ENCODE measurements around the gene SMCP. TPM values are rescaled to one million over a fixed set of nuclear protein-coding genes. Genes with fewer than 3 reads are reported as not detected.

SMCP gene
- total and polyA plus RNA-seq, 2 donors (not counting 1 experiment from before 2014, with no cell fraction given): 0.12 to 0.17 TPM

DNA sequence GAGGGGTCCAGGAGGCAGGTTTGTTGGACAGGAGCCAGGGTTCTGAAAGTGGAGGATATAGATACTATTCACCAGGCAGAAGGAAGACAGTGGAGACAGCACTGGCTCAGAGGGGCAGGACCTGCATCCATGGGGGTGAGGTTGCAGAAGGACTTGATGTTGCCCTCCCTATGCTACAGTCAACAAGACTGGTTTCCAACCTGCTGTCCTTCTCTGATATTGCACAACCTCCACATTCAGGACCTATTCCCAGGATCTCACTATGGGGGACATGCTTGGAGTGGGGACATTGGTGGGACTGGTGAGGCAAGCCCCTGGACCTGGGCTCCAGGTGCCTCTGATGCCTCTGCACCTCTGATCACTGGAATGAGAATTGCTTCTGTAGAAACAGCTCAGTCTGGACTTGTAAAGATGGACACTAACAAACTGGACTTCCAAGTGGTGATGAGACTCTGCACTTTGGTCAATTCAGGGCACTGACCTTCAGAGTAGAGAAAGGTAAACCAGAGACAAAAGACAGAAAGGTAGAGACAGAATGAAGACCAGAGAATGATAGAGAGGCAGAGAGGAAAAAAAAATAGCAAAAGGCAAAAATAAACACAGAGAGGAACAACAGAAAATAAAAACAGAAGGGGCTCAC, 1.6 kb downstream of the SMCP start:
- Histone ChIP-seq H3K36me3 (ENCODE audit: control insufficient read depth, insufficient read depth, low read length) (no peaks in the 10 kb centered on the region), H3K27me3 (ENCODE audit: control insufficient read depth, insufficient read depth, low read length) (no peaks in the 10 kb centered on the region), H3K9me3 (ENCODE audit: control insufficient read depth, insufficient read depth, low read depth, low read length) (no peaks in the 10 kb centered on the region), H2AFZ (ENCODE audit: low read length) (no peak overlapping the region), H4K20me1 (ENCODE audit: control insufficient read depth, extremely low read depth, insufficient read depth, low read length) (no peaks in the 10 kb centered on the region), H3K4me2 (ENCODE audit: extremely low read depth, insufficient read depth, low read length) (no peak overlapping the region), H3K27ac (ENCODE audit: insufficient read depth, low read length) (no peak overlapping the region), H3K4me3 (replicated peaks in 1 of 4; ENCODE audit: control extremely low read depth in 1 of 4, insufficient read depth in 1 of 4, low read depth in 3 of 4, low read length in 4 of 4) (no peak overlapping the region), H3K9ac (ENCODE audit: insufficient read depth, low read length) (no peak overlapping the region), H3K4me1 (ENCODE audit: control insufficient read depth, extremely low read depth, insufficient read depth, low read length) (peaks cover 3% of the 10 kb centered on the region), H3K79me2 (ENCODE audit: control insufficient read depth, insufficient read depth, low read length) (no peaks in the 10 kb centered on the region)
- TF ChIP-seq EZH2 (IDR thresholded peaks at IDR 0.05; ENCODE audit: low read length, missing control alignments): no peak
- TF ChIP-seq, protein P1, sequence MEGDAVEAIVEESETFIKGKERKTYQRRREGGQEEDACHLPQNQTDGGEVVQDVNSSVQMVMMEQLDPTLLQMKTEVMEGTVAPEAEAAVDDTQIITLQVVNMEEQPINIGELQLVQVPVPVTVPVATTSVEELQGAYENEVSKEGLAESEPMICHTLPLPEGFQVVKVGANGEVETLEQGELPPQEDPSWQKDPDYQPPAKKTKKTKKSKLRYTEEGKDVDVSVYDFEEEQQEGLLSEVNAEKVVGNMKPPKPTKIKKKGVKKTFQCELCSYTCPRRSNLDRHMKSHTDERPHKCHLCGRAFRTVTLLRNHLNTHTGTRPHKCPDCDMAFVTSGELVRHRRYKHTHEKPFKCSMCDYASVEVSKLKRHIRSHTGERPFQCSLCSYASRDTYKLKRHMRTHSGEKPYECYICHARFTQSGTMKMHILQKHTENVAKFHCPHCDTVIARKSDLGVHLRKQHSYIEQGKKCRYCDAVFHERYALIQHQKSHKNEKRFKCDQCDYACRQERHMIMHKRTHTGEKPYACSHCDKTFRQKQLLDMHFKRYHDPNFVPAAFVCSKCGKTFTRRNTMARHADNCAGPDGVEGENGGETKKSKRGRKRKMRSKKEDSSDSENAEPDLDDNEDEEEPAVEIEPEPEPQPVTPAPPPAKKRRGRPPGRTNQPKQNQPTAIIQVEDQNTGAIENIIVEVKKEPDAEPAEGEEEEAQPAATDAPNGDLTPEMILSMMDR (conservative IDR thresholded peaks at IDR 0.05 in 1 of 2, IDR thresholded peaks at IDR 0.05 in 1 of 2; ENCODE audit: low read depth in 1 of 2, low read length in 2 of 2): no peak
- DNase-seq (ENCODE audit: low read depth in 2 of 2): no peak

DNA sequence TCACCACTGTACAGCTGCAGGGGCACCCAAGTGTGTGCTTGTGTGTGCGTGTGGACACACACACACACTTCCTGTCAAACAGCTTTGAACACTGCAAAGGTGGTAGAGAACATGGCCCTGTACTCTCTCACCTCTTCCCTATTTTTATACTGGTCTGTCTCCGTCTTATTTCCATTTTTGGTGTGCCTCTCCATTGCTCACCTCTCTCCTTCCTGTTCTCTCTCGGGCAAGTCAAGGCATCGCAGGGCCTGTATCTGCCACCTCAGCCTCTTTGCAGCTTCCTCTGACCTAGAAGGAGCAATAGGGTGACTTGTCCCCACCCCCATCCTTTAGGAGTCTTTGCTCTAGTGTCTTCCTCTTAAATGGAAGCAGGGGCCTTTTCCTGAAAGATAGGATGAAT, 2.2 kb downstream of the SMCP start:
- Histone ChIP-seq H3K9me3 (ENCODE audit: control insufficient read depth, insufficient read depth, low read depth, low read length) (no peaks in the 10 kb centered on the region), H3K27ac (ENCODE audit: insufficient read depth, low read length) (no peak overlapping the region)

DNA sequence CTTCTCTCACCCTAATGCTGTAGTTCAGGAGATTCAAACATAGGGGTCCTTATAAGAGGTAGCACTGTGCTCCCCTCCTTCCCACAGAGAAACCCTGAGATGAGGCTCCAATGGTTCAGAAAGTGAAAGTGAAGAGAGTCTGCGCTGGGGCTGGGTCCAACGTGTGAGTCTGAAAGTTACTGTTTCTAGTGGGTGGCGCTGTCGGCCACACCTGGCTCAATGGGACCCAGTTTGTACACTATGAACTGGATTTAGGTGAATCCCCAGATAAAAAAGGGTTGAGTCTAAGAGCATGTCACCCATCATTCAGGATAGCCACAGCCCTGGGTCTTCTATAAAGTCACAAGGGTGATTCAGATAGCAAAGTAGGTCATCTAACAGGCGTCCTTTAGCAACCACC, 2.8 kb downstream of the SMCP start:
- TF ChIP-seq EZH2 (IDR thresholded peaks at IDR 0.05; ENCODE audit: low read length, missing control alignments): no peak
- TF ChIP-seq, protein P1 (conservative IDR thresholded peaks at IDR 0.05 in 1 of 2, IDR thresholded peaks at IDR 0.05 in 1 of 2; ENCODE audit: low read depth in 1 of 2, low read length in 2 of 2): no peak
- Histone ChIP-seq H3K4me3 (replicated peaks in 1 of 4; ENCODE audit: control extremely low read depth in 1 of 4, insufficient read depth in 1 of 4, low read depth in 3 of 4, low read length in 4 of 4) (no peak overlapping the region), H3K27ac (ENCODE audit: insufficient read depth, low read length) (no peak overlapping the region)

More for the DNA sequence above, 2.2 kb downstream of the SMCP start:
- no peak overlapping the region for H3K4me2 ChIP-seq (ENCODE audit: extremely low read depth, insufficient read depth, low read length)
- TF ChIP-seq, protein P1 (conservative IDR thresholded peaks at IDR 0.05 in 1 of 2, IDR thresholded peaks at IDR 0.05 in 1 of 2; ENCODE audit: low read depth in 1 of 2, low read length in 2 of 2): no peak
- TF ChIP-seq EZH2 (IDR thresholded peaks at IDR 0.05; ENCODE audit: low read length, missing control alignments): no peak
- no peak for DNase-seq (ENCODE audit: low read depth in 2 of 2)
- H3K4me1 ChIP-seq (ENCODE audit: control insufficient read depth, extremely low read depth, insufficient read depth, low read length): peaks cover 4% of the 10 kb centered on the region
- no peaks in the 10 kb centered on the region for H4K20me1 ChIP-seq (ENCODE audit: control insufficient read depth, extremely low read depth, insufficient read depth, low read length)
- H3K27me3 ChIP-seq (ENCODE audit: control insufficient read depth, insufficient read depth, low read length): no peaks in the 10 kb centered on the region
- H2AFZ ChIP-seq (ENCODE audit: low read length): no peak overlapping the region
- no peak overlapping the region for H3K9ac ChIP-seq (ENCODE audit: insufficient read depth, low read length)
- no peaks in the 10 kb centered on the region for H3K36me3 ChIP-seq (ENCODE audit: control insufficient read depth, insufficient read depth, low read length)
- H3K79me2 ChIP-seq (ENCODE audit: control insufficient read depth, insufficient read depth, low read length): no peaks in the 10 kb centered on the region
- H3K4me3 ChIP-seq (replicated peaks in 1 of 4; ENCODE audit: control extremely low read depth in 1 of 4, insufficient read depth in 1 of 4, low read depth in 3 of 4, low read length in 4 of 4): no peak overlapping the region

More for the DNA sequence above, 2.8 kb downstream of the SMCP start:
- Histone ChIP-seq H3K9ac (ENCODE audit: insufficient read depth, low read length) (no peak overlapping the region), H3K27me3 (ENCODE audit: control insufficient read depth, insufficient read depth, low read length) (no peaks in the 10 kb centered on the region), H3K36me3 (ENCODE audit: control insufficient read depth, insufficient read depth, low read length) (no peaks in the 10 kb centered on the region), H3K79me2 (ENCODE audit: control insufficient read depth, insufficient read depth, low read length) (no peaks in the 10 kb centered on the region), H3K4me1 (ENCODE audit: control insufficient read depth, extremely low read depth, insufficient read depth, low read length) (peaks cover 4% of the 10 kb centered on the region), H3K9me3 (ENCODE audit: control insufficient read depth, insufficient read depth, low read depth, low read length) (no peaks in the 10 kb centered on the region), H3K4me2 (ENCODE audit: extremely low read depth, insufficient read depth, low read length) (no peak overlapping the region), H2AFZ (ENCODE audit: low read length) (no peak overlapping the region), H4K20me1 (ENCODE audit: control insufficient read depth, extremely low read depth, insufficient read depth, low read length) (no peaks in the 10 kb centered on the region)
- no peak for DNase-seq (ENCODE audit: low read depth in 2 of 2)
